ENCODE measurements around the gene OR2T27.
"Not testable (repeated sequence)": the region's sequence is repeated elsewhere in the genome, so short reads cannot be mapped to it uniquely, and the experiment has no call there.

DNA sequence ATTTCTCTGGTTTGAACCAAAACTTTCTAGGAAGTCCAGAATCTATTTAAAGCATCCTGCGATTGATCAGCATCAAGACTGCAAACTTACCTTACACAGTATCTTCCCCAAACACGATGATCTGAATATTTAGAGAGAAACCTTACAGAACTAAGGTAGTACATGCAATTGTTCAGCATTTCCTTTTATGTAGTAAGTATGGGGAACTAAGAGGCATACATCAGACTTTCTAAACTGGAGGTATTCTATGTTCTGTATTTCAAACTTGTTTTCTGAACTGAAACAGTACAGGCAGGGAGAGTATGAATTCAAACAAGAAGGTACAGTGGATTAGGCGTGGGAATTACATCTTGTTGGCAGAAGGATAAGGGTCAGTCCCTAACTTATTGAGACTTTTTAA, at the start of gene OR2T27:
- TF ChIP-seq, protein P1, sequence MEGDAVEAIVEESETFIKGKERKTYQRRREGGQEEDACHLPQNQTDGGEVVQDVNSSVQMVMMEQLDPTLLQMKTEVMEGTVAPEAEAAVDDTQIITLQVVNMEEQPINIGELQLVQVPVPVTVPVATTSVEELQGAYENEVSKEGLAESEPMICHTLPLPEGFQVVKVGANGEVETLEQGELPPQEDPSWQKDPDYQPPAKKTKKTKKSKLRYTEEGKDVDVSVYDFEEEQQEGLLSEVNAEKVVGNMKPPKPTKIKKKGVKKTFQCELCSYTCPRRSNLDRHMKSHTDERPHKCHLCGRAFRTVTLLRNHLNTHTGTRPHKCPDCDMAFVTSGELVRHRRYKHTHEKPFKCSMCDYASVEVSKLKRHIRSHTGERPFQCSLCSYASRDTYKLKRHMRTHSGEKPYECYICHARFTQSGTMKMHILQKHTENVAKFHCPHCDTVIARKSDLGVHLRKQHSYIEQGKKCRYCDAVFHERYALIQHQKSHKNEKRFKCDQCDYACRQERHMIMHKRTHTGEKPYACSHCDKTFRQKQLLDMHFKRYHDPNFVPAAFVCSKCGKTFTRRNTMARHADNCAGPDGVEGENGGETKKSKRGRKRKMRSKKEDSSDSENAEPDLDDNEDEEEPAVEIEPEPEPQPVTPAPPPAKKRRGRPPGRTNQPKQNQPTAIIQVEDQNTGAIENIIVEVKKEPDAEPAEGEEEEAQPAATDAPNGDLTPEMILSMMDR (conservative IDR thresholded peaks at IDR 0.05; ENCODE audit: low read depth in 2 of 2), result not testable (repeated sequence)
- TF ChIP-seq EZH2phosphoT487 (IDR thresholded peaks at IDR 0.05; ENCODE audit: unreplicated experiment); EZH2 (IDR thresholded peaks at IDR 0.05; ENCODE audit: low read depth, unreplicated experiment); CREB1 (CRISPR knock-in tag; IDR thresholded peaks at IDR 0.05; ENCODE audit: low read depth); POLR2AphosphoS5 (IDR thresholded peaks at IDR 0.05; ENCODE audit: low read depth); ZNF331 (CRISPR knock-in tag; IDR thresholded peaks at IDR 0.05; ENCODE audit: low read depth); JUNB (IDR thresholded peaks at IDR 0.05; ENCODE audit: unreplicated experiment): not testable (repeated sequence)
- TF ChIP-seq, protein P2, sequence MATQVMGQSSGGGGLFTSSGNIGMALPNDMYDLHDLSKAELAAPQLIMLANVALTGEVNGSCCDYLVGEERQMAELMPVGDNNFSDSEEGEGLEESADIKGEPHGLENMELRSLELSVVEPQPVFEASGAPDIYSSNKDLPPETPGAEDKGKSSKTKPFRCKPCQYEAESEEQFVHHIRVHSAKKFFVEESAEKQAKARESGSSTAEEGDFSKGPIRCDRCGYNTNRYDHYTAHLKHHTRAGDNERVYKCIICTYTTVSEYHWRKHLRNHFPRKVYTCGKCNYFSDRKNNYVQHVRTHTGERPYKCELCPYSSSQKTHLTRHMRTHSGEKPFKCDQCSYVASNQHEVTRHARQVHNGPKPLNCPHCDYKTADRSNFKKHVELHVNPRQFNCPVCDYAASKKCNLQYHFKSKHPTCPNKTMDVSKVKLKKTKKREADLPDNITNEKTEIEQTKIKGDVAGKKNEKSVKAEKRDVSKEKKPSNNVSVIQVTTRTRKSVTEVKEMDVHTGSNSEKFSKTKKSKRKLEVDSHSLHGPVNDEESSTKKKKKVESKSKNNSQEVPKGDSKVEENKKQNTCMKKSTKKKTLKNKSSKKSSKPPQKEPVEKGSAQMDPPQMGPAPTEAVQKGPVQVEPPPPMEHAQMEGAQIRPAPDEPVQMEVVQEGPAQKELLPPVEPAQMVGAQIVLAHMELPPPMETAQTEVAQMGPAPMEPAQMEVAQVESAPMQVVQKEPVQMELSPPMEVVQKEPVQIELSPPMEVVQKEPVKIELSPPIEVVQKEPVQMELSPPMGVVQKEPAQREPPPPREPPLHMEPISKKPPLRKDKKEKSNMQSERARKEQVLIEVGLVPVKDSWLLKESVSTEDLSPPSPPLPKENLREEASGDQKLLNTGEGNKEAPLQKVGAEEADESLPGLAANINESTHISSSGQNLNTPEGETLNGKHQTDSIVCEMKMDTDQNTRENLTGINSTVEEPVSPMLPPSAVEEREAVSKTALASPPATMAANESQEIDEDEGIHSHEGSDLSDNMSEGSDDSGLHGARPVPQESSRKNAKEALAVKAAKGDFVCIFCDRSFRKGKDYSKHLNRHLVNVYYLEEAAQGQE (IDR thresholded peaks at IDR 0.05; ENCODE audit: unreplicated experiment), result not testable (repeated sequence)
